Mesothelial cell of epicardium (in vitro differentiated cells): ENCODE results near the gene SLC35E3. TPM values are rescaled to one million over a fixed set of nuclear protein-coding genes. Genes with fewer than 3 reads are reported as not detected.

ENCODE experiments used
- DNase-seq, 2 experiments: peaks; one replicate each; pipeline ENCODE4 v3.0.0; 2021; ENCODE audit warnings: low spot score in 2 of 2; ENCODE audit not compliant: unreplicated experiment in 2 of 2
- H3K27ac Mint-ChIP-seq: 2 replicates; pipeline ENCODE4 v1.8.0; 2021; ENCODE audit warnings: mixed read lengths
- H3K27me3 Mint-ChIP-seq: 2 replicates; pipeline ENCODE4 v1.8.0; 2021; ENCODE audit warnings: low read depth, mixed read lengths
- H3K36me3 Mint-ChIP-seq: 2 replicates; pipeline ENCODE4 v1.8.0; 2021; ENCODE audit warnings: mixed read lengths
- H3K4me1 Mint-ChIP-seq: 2 replicates; pipeline ENCODE4 v1.8.0; 2021; ENCODE audit warnings: mixed read lengths
- H3K4me3 Mint-ChIP-seq: 2 replicates; pipeline ENCODE4 v1.8.0; 2021; ENCODE audit warnings: mild to moderate bottlenecking, moderate library complexity, mixed read lengths
- H3K9me3 Mint-ChIP-seq: 2 replicates; pipeline ENCODE4 v1.8.0; 2021; ENCODE audit warnings: mixed read lengths
- total RNA-seq: library from RNA; stranded (reverse); gene quantifications from 3 replicates; pipeline ENCODE4 v1.2.1, GENCODE V29; 2021
- TF ChIP-seq, protein P1 (sequence below): fragments of 200-600 bp; sonication (generic); IDR thresholded peaks from one replicate; pipeline ENCODE4 v1.5.0; 2021; ENCODE audit warnings: antibody characterized with exemption; ENCODE audit not compliant: unreplicated experiment

The SLC35E3 gene
- total RNA-seq, 1 donor from 2014 or later, result 12.3 TPM

DNA sequence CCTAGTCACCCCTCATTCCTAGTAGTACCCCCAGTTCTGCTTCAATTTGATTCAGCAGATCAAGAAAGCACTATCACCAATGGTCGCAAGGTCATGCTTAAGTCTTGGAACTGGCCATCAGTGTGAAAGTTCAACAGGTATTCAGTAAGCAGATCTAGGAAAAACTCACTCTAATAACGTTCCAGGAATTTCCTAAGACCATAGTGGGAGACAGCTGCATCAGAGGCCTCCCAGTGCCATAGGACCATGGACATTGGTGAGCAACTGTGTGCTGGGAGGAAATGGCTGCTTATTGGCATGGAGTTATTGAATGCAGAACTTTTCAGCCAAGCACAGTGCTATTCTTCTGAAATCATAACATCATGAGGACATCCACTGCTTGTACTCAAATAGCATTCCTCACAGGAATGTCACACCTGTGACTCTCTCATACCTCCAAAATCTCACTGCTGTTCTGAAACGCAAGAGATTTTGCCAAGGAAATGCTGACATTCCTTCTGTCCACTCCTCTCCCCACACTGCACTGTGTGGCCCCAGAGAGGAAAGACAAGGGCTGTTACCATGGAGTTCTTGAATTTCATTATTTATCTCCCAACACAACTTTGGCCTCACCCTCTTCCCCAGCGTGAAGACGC lies 31.1 kb downstream of the SLC35E3 start:
- Mint-ChIP-seq H3K4me3 (no peak overlapping the region), H3K27me3 (no peaks in the 10 kb centered on the region), H3K27ac (no peak overlapping the region), H3K36me3 (no peaks in the 10 kb centered on the region), H3K9me3 (no peaks in the 10 kb centered on the region), H3K4me1 (peaks cover 4% of the 10 kb centered on the region)
- TF ChIP-seq, protein P1, sequence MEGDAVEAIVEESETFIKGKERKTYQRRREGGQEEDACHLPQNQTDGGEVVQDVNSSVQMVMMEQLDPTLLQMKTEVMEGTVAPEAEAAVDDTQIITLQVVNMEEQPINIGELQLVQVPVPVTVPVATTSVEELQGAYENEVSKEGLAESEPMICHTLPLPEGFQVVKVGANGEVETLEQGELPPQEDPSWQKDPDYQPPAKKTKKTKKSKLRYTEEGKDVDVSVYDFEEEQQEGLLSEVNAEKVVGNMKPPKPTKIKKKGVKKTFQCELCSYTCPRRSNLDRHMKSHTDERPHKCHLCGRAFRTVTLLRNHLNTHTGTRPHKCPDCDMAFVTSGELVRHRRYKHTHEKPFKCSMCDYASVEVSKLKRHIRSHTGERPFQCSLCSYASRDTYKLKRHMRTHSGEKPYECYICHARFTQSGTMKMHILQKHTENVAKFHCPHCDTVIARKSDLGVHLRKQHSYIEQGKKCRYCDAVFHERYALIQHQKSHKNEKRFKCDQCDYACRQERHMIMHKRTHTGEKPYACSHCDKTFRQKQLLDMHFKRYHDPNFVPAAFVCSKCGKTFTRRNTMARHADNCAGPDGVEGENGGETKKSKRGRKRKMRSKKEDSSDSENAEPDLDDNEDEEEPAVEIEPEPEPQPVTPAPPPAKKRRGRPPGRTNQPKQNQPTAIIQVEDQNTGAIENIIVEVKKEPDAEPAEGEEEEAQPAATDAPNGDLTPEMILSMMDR, result no peak
- DNase-seq, result no peak

DNA sequence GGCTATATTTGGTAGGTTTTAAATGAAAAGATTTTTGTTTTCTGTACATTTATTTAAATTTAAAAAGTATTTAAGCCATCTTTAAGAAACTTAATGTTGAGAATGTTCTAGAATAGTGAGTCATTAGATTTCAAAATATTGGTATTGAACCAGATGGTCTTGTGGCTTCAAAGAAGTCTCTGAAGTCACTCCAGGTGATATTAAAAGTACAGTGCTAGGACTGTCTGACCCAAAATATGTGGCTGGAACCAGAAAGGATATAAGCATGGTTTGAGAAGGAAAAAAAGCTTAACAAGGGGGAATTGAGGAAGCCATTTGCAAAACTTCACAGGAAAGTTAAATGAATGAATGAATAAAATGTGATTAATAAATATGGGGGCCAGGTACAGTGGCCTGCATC lies 33.3 kb downstream of the SLC35E3 start:
- TF ChIP-seq, protein P1, result no peak
- H3K4me1 Mint-ChIP-seq, result peaks cover 7% of the 10 kb centered on the region
- DNase-seq, result no peak
- no peak overlapping the region for H3K27ac Mint-ChIP-seq
- no peak overlapping the region for H3K4me3 Mint-ChIP-seq
- no peaks in the 10 kb centered on the region for H3K27me3 Mint-ChIP-seq
- no peaks in the 10 kb centered on the region for H3K36me3 Mint-ChIP-seq
- H3K9me3 Mint-ChIP-seq, result no peaks in the 10 kb centered on the region

DNA sequence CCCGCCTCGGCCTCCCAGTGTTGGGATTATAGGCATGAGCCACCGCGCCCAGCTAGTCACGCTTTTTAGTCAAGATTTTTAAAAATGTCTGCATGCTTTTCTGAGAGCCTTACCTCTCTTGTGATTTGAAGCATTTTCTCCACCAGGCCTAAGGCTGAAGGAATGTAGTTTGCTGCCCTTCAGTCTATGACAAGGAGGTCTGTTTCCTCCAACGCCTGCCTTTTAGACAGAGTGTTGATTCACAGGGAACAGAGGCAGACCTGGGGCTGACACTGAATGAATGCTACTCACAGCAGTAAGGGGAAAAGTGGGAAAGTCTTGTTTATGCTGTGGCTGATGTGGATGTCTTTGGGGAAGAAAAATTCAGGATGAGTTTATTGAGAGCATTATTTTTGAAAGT lies 34.8 kb downstream of the SLC35E3 start:
- TF ChIP-seq, protein P1, result no peak
- peak overlapping the region; percentile 77 for H3K27ac Mint-ChIP-seq
- no peaks in the 10 kb centered on the region for H3K9me3 Mint-ChIP-seq
- H3K4me3 Mint-ChIP-seq, result no peak overlapping the region
- no peak for DNase-seq
- no peaks in the 10 kb centered on the region for H3K36me3 Mint-ChIP-seq
- peaks cover 7% of the 10 kb centered on the region for H3K4me1 Mint-ChIP-seq
- no peaks in the 10 kb centered on the region for H3K27me3 Mint-ChIP-seq

DNA sequence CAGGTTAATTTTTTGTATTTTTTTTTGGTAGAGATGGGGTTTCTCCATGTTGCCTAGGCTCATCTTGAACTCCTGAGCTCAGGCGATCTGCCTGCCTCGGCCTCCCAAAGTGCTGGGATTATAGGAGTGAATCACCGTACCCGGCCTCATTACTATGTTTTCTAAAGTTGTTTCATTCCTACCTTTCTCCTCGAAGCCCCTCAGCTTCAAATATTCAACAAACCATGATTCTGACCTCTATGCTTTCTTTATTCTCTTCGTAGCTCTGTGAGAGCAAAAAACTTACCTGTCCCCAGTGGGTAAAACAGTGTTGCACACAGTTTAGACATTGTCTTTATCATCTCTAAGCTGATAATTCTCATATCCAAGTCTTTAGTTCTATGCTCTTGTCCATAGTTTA lies 35.8 kb downstream of the SLC35E3 start:
- H3K4me1 Mint-ChIP-seq, result peaks cover 7% of the 10 kb centered on the region
- H3K9me3 Mint-ChIP-seq, result no peaks in the 10 kb centered on the region
- H3K27ac Mint-ChIP-seq, result no peak overlapping the region
- H3K36me3 Mint-ChIP-seq, result no peaks in the 10 kb centered on the region
- H3K4me3 Mint-ChIP-seq, result no peak overlapping the region
- no peak for DNase-seq
- H3K27me3 Mint-ChIP-seq, result no peaks in the 10 kb centered on the region
- TF ChIP-seq, protein P1, result no peak

DNA sequence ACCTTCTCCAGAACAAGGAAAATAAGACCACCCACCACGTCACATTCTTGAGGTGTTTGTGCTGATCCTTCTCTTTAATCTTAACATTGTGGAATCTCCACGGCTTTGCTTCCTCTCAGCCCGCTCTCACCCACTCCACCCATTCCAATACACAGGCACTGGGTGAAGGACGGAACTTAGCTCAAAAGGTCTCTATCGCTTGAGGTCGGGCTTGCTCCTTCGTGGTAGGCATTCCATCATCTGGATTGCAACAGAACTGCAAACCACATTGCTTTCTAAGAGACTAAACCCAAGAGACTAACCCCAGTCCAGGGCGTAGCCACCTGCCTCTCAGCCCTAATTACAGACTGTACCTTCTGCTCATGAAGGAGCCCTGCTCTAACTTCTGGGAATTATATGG lies 38.0 kb downstream of the SLC35E3 start:
- Mint-ChIP-seq H3K4me3 (no peak overlapping the region), H3K4me1 (peaks cover 11% of the 10 kb centered on the region), H3K27ac (no peak overlapping the region), H3K36me3 (no peaks in the 10 kb centered on the region), H3K9me3 (no peaks in the 10 kb centered on the region), H3K27me3 (no peaks in the 10 kb centered on the region)
- DNase-seq, result no peak
- TF ChIP-seq, protein P1, result no peak

DNA sequence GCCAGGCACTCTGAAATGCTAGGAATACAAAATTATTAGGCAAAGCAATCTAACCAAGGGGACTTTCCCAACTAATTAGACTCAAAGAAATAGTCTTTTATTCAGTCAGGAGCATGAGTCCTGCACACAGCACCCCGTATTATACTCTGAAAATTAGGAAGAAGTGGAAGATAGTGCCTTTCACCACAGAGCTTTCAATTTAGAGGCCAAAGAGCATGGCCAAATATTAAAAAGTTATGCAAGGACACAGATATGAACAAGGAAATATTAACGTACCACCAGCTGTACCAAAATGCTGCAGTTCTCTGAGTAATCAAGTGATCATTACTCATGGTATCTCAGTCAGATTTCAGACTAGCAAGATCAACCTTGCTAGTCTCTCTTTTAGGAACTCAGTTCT lies 39.4 kb downstream of the SLC35E3 start:
- TF ChIP-seq, protein P1, result no peak
- Mint-ChIP-seq H3K4me1 (peaks cover 11% of the 10 kb centered on the region), H3K27me3 (no peaks in the 10 kb centered on the region), H3K4me3 (no peak overlapping the region), H3K9me3 (no peaks in the 10 kb centered on the region), H3K36me3 (no peaks in the 10 kb centered on the region), H3K27ac (no peak overlapping the region)
- no peak for DNase-seq
